Caco-2 (cell line): Measurements from ENCODE around the gene TMEM132C. TPM values are rescaled to one million over a fixed set of nuclear protein-coding genes. Genes with fewer than 3 reads are reported as not detected.

Experiments
- BruUV-seq: library from RNA; stranded (reverse); fragments of 400-500 nt; replicated peaks from 2 replicates; lab custom pipeline; 2021; lab: Mats Ljungman, UMichigan
- CTCF ChIA-PET: fragments of 300-600 bp; sonication (Branson Sonifier 250); formaldehyde crosslinking; loops from one replicate; lab custom pipeline; 2022; ENCODE audit warnings: antibody characterized with exemption; lab: Charles Lee
- POLR2A ChIA-PET: fragments of 300-600 bp; sonication (Branson Sonifier 250); formaldehyde crosslinking; loops from one replicate; lab custom pipeline; 2022; ENCODE audit warnings: antibody characterized with exemption; lab: Charles Lee
- DNase-seq, 2 experiments: peaks; one replicate each; pipeline versions ENCODE4 v3.0.0 to v3.0.0-alpha.2; 2020 to 2022
- H3K27me3 ChIP-seq: replicated peaks from 2 replicates; pipeline ENCODE4 v1.6.0; 2011; ENCODE audit warnings: low read length; ENCODE audit not compliant: control insufficient read depth, insufficient read depth
- H3K36me3 ChIP-seq: 2 replicates; pipeline ENCODE4 v1.5.1; 2011; ENCODE audit warnings: low read length; ENCODE audit not compliant: control insufficient read depth, insufficient read depth
- H3K4me1 ChIP-seq: fragments of 250-450 bp; sonication (Bioruptor Pico); 2 replicates; pipeline ENCODE4 v1.5.1; 2020; ENCODE audit warnings: mild to moderate bottlenecking
- H3K4me3 ChIP-seq: 2 replicates; pipeline ENCODE4 v1.5.1; 2011; ENCODE audit warnings: low read depth, mild to moderate bottlenecking, control low read depth, low read length
- H3K9me3 ChIP-seq: fragments of 250-450 bp; sonication (Bioruptor Pico); 2 replicates; pipeline ENCODE4 v1.5.1; 2020; ENCODE audit warnings: mild to moderate bottlenecking, moderate library complexity
- H3K27ac Mint-ChIP-seq: one replicate; pipeline ENCODE4 v1.8.0; 2022; ENCODE audit warnings: mixed read lengths; ENCODE audit not compliant: unreplicated experiment
- H3K27me3 Mint-ChIP-seq: one replicate; pipeline ENCODE4 v1.8.0; 2022; ENCODE audit warnings: mixed read lengths; ENCODE audit not compliant: insufficient read depth, unreplicated experiment
- H3K36me3 Mint-ChIP-seq: one replicate; pipeline ENCODE4 v1.8.0; 2022; ENCODE audit warnings: mild to moderate bottlenecking, mixed read lengths; ENCODE audit not compliant: insufficient read depth, unreplicated experiment
- H3K4me1 Mint-ChIP-seq: one replicate; pipeline ENCODE4 v1.8.0; 2022; ENCODE audit warnings: low read depth, mixed read lengths; ENCODE audit not compliant: unreplicated experiment
- H3K4me3 Mint-ChIP-seq: one replicate; pipeline ENCODE4 v1.8.0; 2022; ENCODE audit warnings: mild to moderate bottlenecking, moderate library complexity, mixed read lengths; ENCODE audit not compliant: unreplicated experiment
- H3K9me3 Mint-ChIP-seq: one replicate; pipeline ENCODE4 v1.8.0; 2022; ENCODE audit warnings: mixed read lengths; ENCODE audit not compliant: unreplicated experiment
- intact Hi-C: fragments of 100-400 bp; cut with micrococcal nuclease; formaldehyde crosslinking; loops from one replicate; pipeline ENCODE4 v1.10.0; 2022; ENCODE audit not compliant: unreplicated experiment
- microRNA-seq: library from miRNA; unstranded; fragments of <30 nt; microRNA quantifications from one replicate; pipeline ENCODE4 v1.2.0, GENCODE V29; 2022
- total RNA-seq: library from RNA; stranded (reverse); gene quantifications from 2 replicates; pipeline ENCODE4 v1.2.3, GENCODE V29; 2022
- TF ChIP-seq, protein P1 (sequence below), 2 experiments: fragments of 200-600 bp in 1 of 2; IDR thresholded peaks; 1 replicate in 1 of 2; 2 replicates in 1 of 2; pipeline versions ENCODE4 v1.5.1 to v1.8.0; 2011 to 2022; ENCODE audit warnings: antibody characterized with exemption in 1 of 2, control low read depth in 1 of 2, inconsistent platforms in 1 of 2, low read depth in 1 of 2, low read length in 1 of 2, mild to moderate bottlenecking in 1 of 2, moderate library complexity in 1 of 2; ENCODE audit not compliant: insufficient read depth in 1 of 2, severe bottlenecking in 1 of 2, unreplicated experiment in 1 of 2

Gene TMEM132C
- total RNA-seq, 1 experiment from 2014 or later, result not detected

DNA sequence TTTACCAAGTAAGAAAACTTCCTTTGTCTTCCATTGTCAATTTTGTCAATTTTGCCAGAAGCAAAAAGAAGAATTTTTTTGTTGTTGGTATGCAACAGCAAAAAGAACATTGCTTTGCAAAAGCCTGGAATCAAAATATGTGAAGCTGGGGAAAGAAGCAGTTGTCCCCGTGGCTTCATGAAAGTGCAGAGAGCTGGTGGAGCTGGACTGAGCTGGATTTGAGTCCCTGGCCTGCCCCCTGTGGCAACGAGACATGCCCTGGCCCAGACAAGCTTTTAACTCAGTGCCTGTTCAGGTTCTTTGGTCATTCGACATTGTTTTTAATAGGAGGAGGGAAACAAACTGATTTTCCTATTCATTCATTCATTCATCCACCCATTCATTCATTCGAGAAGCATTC is 486.5 kb downstream of the TMEM132C start:
- no TSS peak for BruUV-seq
- Histone ChIP-seq H3K27me3 (no peaks in the 10 kb centered on the region), H3K36me3 (no peaks in the 10 kb centered on the region), H3K4me1 (no peaks in the 10 kb centered on the region), H3K4me3 (no peak overlapping the region), H3K9me3 (no peaks in the 10 kb centered on the region)
- no peaks in the 10 kb centered on the region for H3K4me1 Mint-ChIP-seq
- no peaks in the 10 kb centered on the region for H3K36me3 Mint-ChIP-seq
- TF ChIP-seq, protein P1, sequence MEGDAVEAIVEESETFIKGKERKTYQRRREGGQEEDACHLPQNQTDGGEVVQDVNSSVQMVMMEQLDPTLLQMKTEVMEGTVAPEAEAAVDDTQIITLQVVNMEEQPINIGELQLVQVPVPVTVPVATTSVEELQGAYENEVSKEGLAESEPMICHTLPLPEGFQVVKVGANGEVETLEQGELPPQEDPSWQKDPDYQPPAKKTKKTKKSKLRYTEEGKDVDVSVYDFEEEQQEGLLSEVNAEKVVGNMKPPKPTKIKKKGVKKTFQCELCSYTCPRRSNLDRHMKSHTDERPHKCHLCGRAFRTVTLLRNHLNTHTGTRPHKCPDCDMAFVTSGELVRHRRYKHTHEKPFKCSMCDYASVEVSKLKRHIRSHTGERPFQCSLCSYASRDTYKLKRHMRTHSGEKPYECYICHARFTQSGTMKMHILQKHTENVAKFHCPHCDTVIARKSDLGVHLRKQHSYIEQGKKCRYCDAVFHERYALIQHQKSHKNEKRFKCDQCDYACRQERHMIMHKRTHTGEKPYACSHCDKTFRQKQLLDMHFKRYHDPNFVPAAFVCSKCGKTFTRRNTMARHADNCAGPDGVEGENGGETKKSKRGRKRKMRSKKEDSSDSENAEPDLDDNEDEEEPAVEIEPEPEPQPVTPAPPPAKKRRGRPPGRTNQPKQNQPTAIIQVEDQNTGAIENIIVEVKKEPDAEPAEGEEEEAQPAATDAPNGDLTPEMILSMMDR (IDR thresholded peaks at IDR 0.05; ENCODE audit: insufficient read depth in 1 of 2, low read depth in 1 of 2, low read length in 1 of 2, severe bottlenecking in 1 of 2, unreplicated experiment in 1 of 2), result no peak
- no peak for DNase-seq
- no peaks in the 10 kb centered on the region for H3K27me3 Mint-ChIP-seq
- no peak overlapping the region for H3K27ac Mint-ChIP-seq
- CTCF ChIA-PET, result interaction anchor here (0.5 kb wide), 1 partner anchor 296 kb away, joined by 3 read pairs; no protein-coding TSS in a partner anchor
- intact Hi-C loops, result no loop called here
- H3K9me3 Mint-ChIP-seq, result peaks cover 10% of the 10 kb centered on the region
- POLR2A ChIA-PET, result no interaction called here
- H3K4me3 Mint-ChIP-seq, result no peak overlapping the region

DNA sequence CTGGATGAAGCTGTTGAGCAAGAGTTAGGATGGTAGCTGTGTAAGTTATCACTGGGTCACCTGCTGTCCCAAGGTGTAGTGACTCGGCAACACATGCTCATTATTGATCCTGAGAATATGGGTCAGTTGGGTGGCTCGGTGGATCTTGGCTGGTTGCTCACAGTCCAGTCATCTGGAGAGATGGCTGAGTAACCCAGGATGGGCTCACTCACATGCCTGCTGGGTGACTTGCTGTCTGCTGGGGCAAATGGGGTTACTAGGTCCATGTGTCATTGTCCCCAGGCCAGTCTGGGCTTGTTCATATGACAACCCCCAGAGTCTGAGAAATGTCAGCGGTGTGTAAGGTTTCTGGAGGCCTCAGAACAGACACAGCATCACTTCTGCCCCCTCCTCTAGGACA is 487.3 kb downstream of the TMEM132C start:
- Histone ChIP-seq H3K9me3 (no peaks in the 10 kb centered on the region), H3K4me3 (no peak overlapping the region), H3K36me3 (no peaks in the 10 kb centered on the region), H3K4me1 (no peaks in the 10 kb centered on the region), H3K27me3 (no peaks in the 10 kb centered on the region)
- POLR2A ChIA-PET, result no interaction called here
- no peaks in the 10 kb centered on the region for H3K4me1 Mint-ChIP-seq
- H3K27me3 Mint-ChIP-seq, result no peaks in the 10 kb centered on the region
- BruUV-seq, result no TSS peak
- H3K9me3 Mint-ChIP-seq, result peaks cover 10% of the 10 kb centered on the region
- intact Hi-C loops, result no loop called here
- no peak overlapping the region for H3K27ac Mint-ChIP-seq
- DNase-seq, result no peak
- CTCF ChIA-PET, result interaction anchor here (0.7 kb wide), 1 partner anchor 28 kb away, joined by 5 read pairs; no protein-coding TSS in a partner anchor
- no peaks in the 10 kb centered on the region for H3K36me3 Mint-ChIP-seq
- TF ChIP-seq, protein P1 (IDR thresholded peaks at IDR 0.05; ENCODE audit: insufficient read depth in 1 of 2, low read depth in 1 of 2, low read length in 1 of 2, severe bottlenecking in 1 of 2, unreplicated experiment in 1 of 2), result no peak
- no peak overlapping the region for H3K4me3 Mint-ChIP-seq

DNA sequence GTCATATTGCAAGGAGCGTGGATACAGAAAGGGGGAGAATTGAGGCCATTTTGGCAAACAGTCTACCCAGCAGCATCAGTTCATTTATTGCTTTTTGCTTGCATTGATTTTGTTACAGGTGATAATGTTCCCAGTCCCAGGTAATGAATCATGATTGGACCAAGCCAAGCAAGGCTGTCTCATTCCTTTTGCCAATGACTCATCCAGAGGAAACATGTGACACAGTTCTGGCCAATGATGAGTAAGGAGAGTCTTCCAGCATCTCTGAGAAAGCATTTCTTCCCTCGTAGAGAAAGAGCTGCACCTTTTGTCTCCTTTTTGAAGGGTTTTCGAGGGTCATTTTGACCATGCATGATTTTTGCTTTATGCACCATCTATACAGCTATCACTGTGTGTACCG is 488.6 kb downstream of the TMEM132C start:
- H3K4me1 Mint-ChIP-seq, result no peaks in the 10 kb centered on the region
- no peaks in the 10 kb centered on the region for H3K27me3 Mint-ChIP-seq
- no peak overlapping the region for H3K27ac Mint-ChIP-seq
- H3K4me3 Mint-ChIP-seq, result no peak overlapping the region
- no peaks in the 10 kb centered on the region for H3K4me1 ChIP-seq
- H3K36me3 ChIP-seq, result no peaks in the 10 kb centered on the region
- no peak for DNase-seq
- H3K9me3 ChIP-seq, result no peaks in the 10 kb centered on the region
- no peaks in the 10 kb centered on the region for H3K27me3 ChIP-seq
- ChIA-PET CTCF (no interaction called here), POLR2A (no interaction called here)
- H3K4me3 ChIP-seq, result no peak overlapping the region
- intact Hi-C loops, result no loop called here
- no peaks in the 10 kb centered on the region for H3K36me3 Mint-ChIP-seq
- peaks cover 10% of the 10 kb centered on the region for H3K9me3 Mint-ChIP-seq
- BruUV-seq, result no TSS peak
- TF ChIP-seq, protein P1 (IDR thresholded peaks at IDR 0.05; ENCODE audit: insufficient read depth in 1 of 2, low read depth in 1 of 2, low read length in 1 of 2, severe bottlenecking in 1 of 2, unreplicated experiment in 1 of 2), result no peak

Small RNA genes within 50 kb of the gene (microRNA-seq; reads per million reads assigned to microRNA genes)
- gene MIR3612 (not detected), gene MIR4419B (not detected)
